Panc1 (cell line): ENCODE measurements around the gene ARHGAP11A. TPM values are rescaled to one million over a fixed set of nuclear protein-coding genes. Genes with fewer than 3 reads are reported as not detected.

Experiments
- ATAC-seq: fragments of 200-7000 bp; cut with Tn5 transposase; 2 replicates; pipeline ENCODE4 v1.9.1; 2020; ENCODE audit warnings: mild to moderate bottlenecking, moderate library complexity
- BruUV-seq: library from RNA; stranded (reverse); fragments of 400-500 nt; replicated peaks from 2 replicates; lab custom pipeline; 2021; lab: Mats Ljungman, UMichigan
- CTCF ChIA-PET: fragments of 300-600 bp; sonication (Branson Sonifier 250); formaldehyde crosslinking; loops from one replicate; lab custom pipeline; 2022; ENCODE audit warnings: antibody characterized with exemption; lab: Charles Lee
- POLR2A ChIA-PET: fragments of 300-600 bp; sonication (Branson Sonifier 250); formaldehyde crosslinking; loops from one replicate; lab custom pipeline; 2022; ENCODE audit warnings: antibody characterized with exemption; lab: Charles Lee
- DNase-seq: peaks from one replicate; pipeline ENCODE4 v3.0.0-alpha.2; 2010; ENCODE audit warnings: low read depth, low spot score
- H3K27ac ChIP-seq: 2 replicates; pipeline ENCODE4 v1.5.1; 2011; ENCODE audit warnings: mild to moderate bottlenecking, low read length, inconsistent platforms
- H3K27me3 ChIP-seq: fragments of 200-500 bp; sonication (Bioruptor generic); 2 replicates; pipeline ENCODE4 v1.6.0; 2014; ENCODE audit warnings: low read length, inconsistent platforms; ENCODE audit not compliant: control insufficient read depth, insufficient read depth
- H3K36me3 ChIP-seq: fragments of 200-500 bp; sonication (Bioruptor generic); 2 replicates; pipeline ENCODE4 v1.5.1; 2014; ENCODE audit warnings: inconsistent platforms, mild to moderate bottlenecking, low read length, moderate library complexity; ENCODE audit not compliant: control insufficient read depth, insufficient read depth
- H3K4me1 ChIP-seq: 2 replicates; pipeline ENCODE4 v1.5.1; 2011; ENCODE audit warnings: inconsistent platforms, mild to moderate bottlenecking, low read length, moderate library complexity; ENCODE audit not compliant: control insufficient read depth, insufficient read depth
- H3K4me3 ChIP-seq, 2 experiments: 2 replicates each; pipeline ENCODE4 v1.5.1; 2011 to 2012; ENCODE audit warnings: low read depth in 2 of 2, low read length in 2 of 2, mild to moderate bottlenecking in 2 of 2, inconsistent platforms in 1 of 2, moderate library complexity in 1 of 2
- H3K9me3 ChIP-seq: fragments of 200-500 bp; sonication (Bioruptor generic); 2 replicates; pipeline ENCODE4 v1.5.1; 2014; ENCODE audit warnings: low read depth, mild to moderate bottlenecking, inconsistent platforms, low read length, moderate library complexity; ENCODE audit not compliant: control insufficient read depth, insufficient read depth
- POLR2AphosphoS5 ChIP-seq: IDR thresholded peaks from 2 replicates; pipeline ENCODE4 v1.6.1; 2012; ENCODE audit warnings: mild to moderate bottlenecking, low read depth, low read length, moderate library complexity
- SIN3A ChIP-seq: IDR thresholded peaks from 2 replicates; pipeline ENCODE4 v1.6.1; 2012; ENCODE audit warnings: low read depth, mild to moderate bottlenecking, low read length, moderate library complexity, borderline replicate concordance; ENCODE audit not compliant: insufficient read depth
- TCF7L2 ChIP-seq: IDR thresholded peaks from 2 replicates; pipeline ENCODE4 v1.6.1; 2011; ENCODE audit warnings: mild to moderate bottlenecking, low read depth, low read length, inconsistent platforms
- in situ Hi-C: cut with HindIII; loops from 2 replicates; pipeline ENCODE4 v1.10.0; 2016; ENCODE audit warnings: low sequenced_read_pairs, low pct_unique_long_range_greater_than_20kb
- intact Hi-C: fragments of 100-400 bp; cut with micrococcal nuclease; formaldehyde crosslinking; loops from one replicate; pipeline ENCODE4 v1.10.0; 2022; ENCODE audit not compliant: unreplicated experiment
- total RNA-seq: library from RNA; stranded (reverse); gene quantifications from one replicate; pipeline ENCODE4 v1.2.1, GENCODE V29; 2021; ENCODE audit not compliant: unreplicated experiment
- TF ChIP-seq, protein P1 (sequence below): fragments of 450-650 bp; IDR thresholded peaks from 2 replicates; pipeline ENCODE4 v1.5.1; 2017; ENCODE audit warnings: mild to moderate bottlenecking
- TF ChIP-seq, protein P2 (sequence below), 2 experiments: IDR thresholded peaks; 2 replicates each; pipeline ENCODE4 v1.6.1; 2011 to 2012; ENCODE audit warnings: low read depth in 2 of 2, control low read depth in 1 of 2, low read length in 1 of 2, mild to moderate bottlenecking in 1 of 2, moderate library complexity in 1 of 2; ENCODE audit not compliant: insufficient read depth in 1 of 2

Gene ARHGAP11A
- total RNA-seq, 1 experiment from 2014 or later = 124 TPM

DNA sequence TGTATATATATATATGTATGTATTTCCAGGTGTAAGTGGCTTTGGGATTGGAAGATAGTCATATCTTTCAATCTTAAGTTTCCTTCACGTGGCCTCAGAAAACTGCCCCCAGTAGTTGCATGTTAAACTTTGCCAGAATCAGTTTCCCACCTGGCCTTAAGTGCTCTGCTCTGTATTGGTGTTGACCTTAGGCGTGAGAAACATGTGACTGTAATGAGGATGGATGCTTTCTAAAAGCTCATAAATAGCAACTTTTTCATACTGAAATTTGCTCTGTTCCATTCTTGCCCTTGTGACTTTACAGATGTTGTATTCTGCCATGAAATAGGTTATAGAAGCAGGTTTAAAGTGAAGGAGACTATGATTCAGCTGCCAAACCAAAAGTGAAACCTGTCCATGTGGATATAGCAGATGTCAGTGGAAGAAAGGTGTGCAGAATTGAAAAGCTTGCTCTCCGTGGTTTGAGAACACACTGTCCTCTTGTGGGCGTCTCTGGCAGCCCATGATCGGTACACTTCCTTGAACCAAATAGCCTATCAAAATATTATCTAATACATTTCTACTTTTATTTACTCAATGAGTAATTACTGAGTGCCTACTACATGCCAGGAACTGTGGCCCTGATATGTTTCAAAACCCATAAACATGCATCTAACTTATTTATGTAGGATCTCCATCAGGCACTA lies 42.0 kb downstream of the ARHGAP11A start:
- in situ Hi-C loops (no loop called here), intact Hi-C loops (no loop called here)
- no peaks in the 10 kb centered on the region for H3K9me3 ChIP-seq
- no peaks in the 10 kb centered on the region for H3K36me3 ChIP-seq
- BruUV-seq = no TSS peak
- DNase-seq (no peak), ATAC-seq (no peak)
- no peak overlapping the region for H3K4me3 ChIP-seq
- TF ChIP-seq POLR2AphosphoS5 (no peak), TCF7L2 (no peak), SIN3A (no peak)
- TF ChIP-seq, protein P1, sequence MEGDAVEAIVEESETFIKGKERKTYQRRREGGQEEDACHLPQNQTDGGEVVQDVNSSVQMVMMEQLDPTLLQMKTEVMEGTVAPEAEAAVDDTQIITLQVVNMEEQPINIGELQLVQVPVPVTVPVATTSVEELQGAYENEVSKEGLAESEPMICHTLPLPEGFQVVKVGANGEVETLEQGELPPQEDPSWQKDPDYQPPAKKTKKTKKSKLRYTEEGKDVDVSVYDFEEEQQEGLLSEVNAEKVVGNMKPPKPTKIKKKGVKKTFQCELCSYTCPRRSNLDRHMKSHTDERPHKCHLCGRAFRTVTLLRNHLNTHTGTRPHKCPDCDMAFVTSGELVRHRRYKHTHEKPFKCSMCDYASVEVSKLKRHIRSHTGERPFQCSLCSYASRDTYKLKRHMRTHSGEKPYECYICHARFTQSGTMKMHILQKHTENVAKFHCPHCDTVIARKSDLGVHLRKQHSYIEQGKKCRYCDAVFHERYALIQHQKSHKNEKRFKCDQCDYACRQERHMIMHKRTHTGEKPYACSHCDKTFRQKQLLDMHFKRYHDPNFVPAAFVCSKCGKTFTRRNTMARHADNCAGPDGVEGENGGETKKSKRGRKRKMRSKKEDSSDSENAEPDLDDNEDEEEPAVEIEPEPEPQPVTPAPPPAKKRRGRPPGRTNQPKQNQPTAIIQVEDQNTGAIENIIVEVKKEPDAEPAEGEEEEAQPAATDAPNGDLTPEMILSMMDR = peak; percentile 31
- TF ChIP-seq, protein P2, sequence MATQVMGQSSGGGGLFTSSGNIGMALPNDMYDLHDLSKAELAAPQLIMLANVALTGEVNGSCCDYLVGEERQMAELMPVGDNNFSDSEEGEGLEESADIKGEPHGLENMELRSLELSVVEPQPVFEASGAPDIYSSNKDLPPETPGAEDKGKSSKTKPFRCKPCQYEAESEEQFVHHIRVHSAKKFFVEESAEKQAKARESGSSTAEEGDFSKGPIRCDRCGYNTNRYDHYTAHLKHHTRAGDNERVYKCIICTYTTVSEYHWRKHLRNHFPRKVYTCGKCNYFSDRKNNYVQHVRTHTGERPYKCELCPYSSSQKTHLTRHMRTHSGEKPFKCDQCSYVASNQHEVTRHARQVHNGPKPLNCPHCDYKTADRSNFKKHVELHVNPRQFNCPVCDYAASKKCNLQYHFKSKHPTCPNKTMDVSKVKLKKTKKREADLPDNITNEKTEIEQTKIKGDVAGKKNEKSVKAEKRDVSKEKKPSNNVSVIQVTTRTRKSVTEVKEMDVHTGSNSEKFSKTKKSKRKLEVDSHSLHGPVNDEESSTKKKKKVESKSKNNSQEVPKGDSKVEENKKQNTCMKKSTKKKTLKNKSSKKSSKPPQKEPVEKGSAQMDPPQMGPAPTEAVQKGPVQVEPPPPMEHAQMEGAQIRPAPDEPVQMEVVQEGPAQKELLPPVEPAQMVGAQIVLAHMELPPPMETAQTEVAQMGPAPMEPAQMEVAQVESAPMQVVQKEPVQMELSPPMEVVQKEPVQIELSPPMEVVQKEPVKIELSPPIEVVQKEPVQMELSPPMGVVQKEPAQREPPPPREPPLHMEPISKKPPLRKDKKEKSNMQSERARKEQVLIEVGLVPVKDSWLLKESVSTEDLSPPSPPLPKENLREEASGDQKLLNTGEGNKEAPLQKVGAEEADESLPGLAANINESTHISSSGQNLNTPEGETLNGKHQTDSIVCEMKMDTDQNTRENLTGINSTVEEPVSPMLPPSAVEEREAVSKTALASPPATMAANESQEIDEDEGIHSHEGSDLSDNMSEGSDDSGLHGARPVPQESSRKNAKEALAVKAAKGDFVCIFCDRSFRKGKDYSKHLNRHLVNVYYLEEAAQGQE (IDR thresholded peaks at IDR 0.05; ENCODE audit: insufficient read depth in 1 of 2, low read depth in 2 of 2, low read length in 1 of 2) = no peak
- ChIA-PET POLR2A (no interaction called here), CTCF (no interaction called here)
- peaks cover 6% of the 10 kb centered on the region; the same call in 1 of the 2 replicates for H3K4me1 ChIP-seq
- H3K27ac ChIP-seq = no peak overlapping the region
- no peaks in the 10 kb centered on the region for H3K27me3 ChIP-seq

DNA sequence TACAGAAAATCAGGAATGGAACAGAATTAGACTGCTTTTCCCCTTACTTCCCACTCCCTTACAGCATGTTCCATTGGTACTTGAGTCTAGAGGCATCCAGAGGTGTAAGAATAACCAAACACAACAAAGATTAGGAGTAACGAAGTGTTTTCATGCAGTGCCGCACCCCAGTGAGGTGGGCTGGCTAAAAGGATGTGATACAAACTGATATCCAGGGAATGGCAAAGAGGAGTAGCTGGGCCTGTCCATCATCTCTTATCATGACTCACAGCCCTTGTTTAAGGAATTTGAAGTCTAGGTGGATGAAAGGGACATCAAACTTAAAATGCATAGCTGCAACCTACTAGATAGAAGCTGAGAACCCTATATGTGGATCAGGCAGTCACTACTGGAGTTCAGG lies 42.6 kb downstream of the ARHGAP11A start:
- no peaks in the 10 kb centered on the region for H3K36me3 ChIP-seq
- H3K4me1 ChIP-seq = peaks cover 6% of the 10 kb centered on the region; the same call in 1 of the 2 replicates
- no peaks in the 10 kb centered on the region for H3K9me3 ChIP-seq
- in situ Hi-C loops (no loop called here), intact Hi-C loops (no loop called here)
- DNase-seq (no peak), ATAC-seq (no peak)
- ChIA-PET POLR2A (no interaction called here), CTCF (interaction anchor here (0.6 kb wide), 1 partner anchor 9 kb away, joined by 3 read pairs; no protein-coding TSS in a partner anchor)
- no TSS peak for BruUV-seq
- no peak overlapping the region for H3K4me3 ChIP-seq
- H3K27ac ChIP-seq = peak overlapping the region; percentile 23; the same call in 1 of the 2 replicates
- no peaks in the 10 kb centered on the region for H3K27me3 ChIP-seq
- TF ChIP-seq, protein P2 (IDR thresholded peaks at IDR 0.05; ENCODE audit: insufficient read depth in 1 of 2, low read depth in 2 of 2, low read length in 1 of 2) = no peak
- no peak for TF ChIP-seq TCF7L2
